ENCODE results near the gene MEF2C. TPM values are rescaled to one million over a fixed set of nuclear protein-coding genes. Genes with fewer than 3 reads are reported as not detected.

MEF2C gene
- total RNA-seq, 1 experiment from 2014 or later, result 1.7 TPM

- no peak for ATAC-seq
- Mint-ChIP-seq H3K4me1 (no peaks in the 10 kb centered on the region), H3K9me3 (0 out of 2 replicates have a peak, but pooled peaks cover 9% of the 10 kb centered on the region), H3K27me3 (ENCODE audit: low read depth) (no peaks in the 10 kb centered on the region), H3K36me3 (no peaks in the 10 kb centered on the region), H3K4me3 (no peak overlapping the region), H3K27ac (no peak overlapping the region)
- TF ChIP-seq, protein P1, sequence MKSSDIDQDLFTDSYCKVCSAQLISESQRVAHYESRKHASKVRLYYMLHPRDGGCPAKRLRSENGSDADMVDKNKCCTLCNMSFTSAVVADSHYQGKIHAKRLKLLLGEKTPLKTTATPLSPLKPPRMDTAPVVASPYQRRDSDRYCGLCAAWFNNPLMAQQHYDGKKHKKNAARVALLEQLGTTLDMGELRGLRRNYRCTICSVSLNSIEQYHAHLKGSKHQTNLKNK (CRISPR knock-in tag; IDR thresholded peaks at IDR 0.05), result no peak
- TF ChIP-seq GTF2I (CRISPR knock-in tag; conservative IDR thresholded peaks at IDR 0.05) (no peak), IRF2 (CRISPR knock-in tag; IDR thresholded peaks at IDR 0.05; ENCODE audit: borderline replicate concordance, low read depth) (no peak), JUN (CRISPR knock-in tag; IDR thresholded peaks at IDR 0.05) (no peak), CREM (CRISPR knock-in tag; IDR thresholded peaks at IDR 0.05) (no peak), PRRX2 (CRISPR knock-in tag; IDR thresholded peaks at IDR 0.05) (no peak), TCF7 (CRISPR knock-in tag; IDR thresholded peaks at IDR 0.05; ENCODE audit: low read depth) (no peak), SP1 (CRISPR knock-in tag; conservative IDR thresholded peaks at IDR 0.05) (no peak), ZNF317 (CRISPR knock-in tag; IDR thresholded peaks at IDR 0.05; ENCODE audit: borderline replicate concordance, low read depth) (no peak), ZNF121 (CRISPR knock-in tag; IDR thresholded peaks at IDR 0.05) (no peak), MLX (CRISPR knock-in tag; IDR thresholded peaks at IDR 0.05) (no peak), MYBL2 (CRISPR knock-in tag; IDR thresholded peaks at IDR 0.05) (no peak), USF2 (CRISPR knock-in tag; IDR thresholded peaks at IDR 0.05) (no peak), FOXK1 (CRISPR knock-in tag; IDR thresholded peaks at IDR 0.05) (no peak), KAT7 (CRISPR knock-in tag; IDR thresholded peaks at IDR 0.05; ENCODE audit: borderline replicate concordance) (no peak), ETV6 (CRISPR knock-in tag; IDR thresholded peaks at IDR 0.05) (no peak), NR3C1 (CRISPR knock-in tag; conservative IDR thresholded peaks at IDR 0.05; ENCODE audit: low read depth) (no peak), ZBTB43 (CRISPR knock-in tag; IDR thresholded peaks at IDR 0.05) (no peak)
- no peak for DNase-seq (ENCODE audit: low spot score)
- ChIA-PET POLR2A (no interaction called here), CTCF (interaction anchor here (0.7 to 1.1 kb wide), 4 partner anchors 36 to 1396 kb away, joined by 3 to 4 read pairs (median 4); no protein-coding TSS in a partner anchor)
Measured at GRCh38 chr5:88765171-88765570, 117.8 kb downstream of the MEF2C start.

- peaks cover 2% of the 10 kb centered on the region; the same call in 1 of the 2 replicates for H3K27me3 Mint-ChIP-seq (ENCODE audit: low read depth)
- ChIA-PET POLR2A (no interaction called here), CTCF (interaction anchor here (0.9 kb wide), 1 partner anchor 32 kb away, joined by 4 read pairs; no protein-coding TSS in a partner anchor)
- no peak overlapping the region for H3K4me3 Mint-ChIP-seq
- H3K4me1 Mint-ChIP-seq, result peaks cover 13% of the 10 kb centered on the region
- no peaks in the 10 kb centered on the region for H3K36me3 Mint-ChIP-seq
- 0 out of 2 replicates have a peak, but pooled peaks cover 6% of the 10 kb centered on the region for H3K9me3 Mint-ChIP-seq
- no peak for ATAC-seq
- no peak overlapping the region for H3K27ac Mint-ChIP-seq
- DNase-seq (ENCODE audit: low spot score), result no peak
- TF ChIP-seq, protein P2, sequence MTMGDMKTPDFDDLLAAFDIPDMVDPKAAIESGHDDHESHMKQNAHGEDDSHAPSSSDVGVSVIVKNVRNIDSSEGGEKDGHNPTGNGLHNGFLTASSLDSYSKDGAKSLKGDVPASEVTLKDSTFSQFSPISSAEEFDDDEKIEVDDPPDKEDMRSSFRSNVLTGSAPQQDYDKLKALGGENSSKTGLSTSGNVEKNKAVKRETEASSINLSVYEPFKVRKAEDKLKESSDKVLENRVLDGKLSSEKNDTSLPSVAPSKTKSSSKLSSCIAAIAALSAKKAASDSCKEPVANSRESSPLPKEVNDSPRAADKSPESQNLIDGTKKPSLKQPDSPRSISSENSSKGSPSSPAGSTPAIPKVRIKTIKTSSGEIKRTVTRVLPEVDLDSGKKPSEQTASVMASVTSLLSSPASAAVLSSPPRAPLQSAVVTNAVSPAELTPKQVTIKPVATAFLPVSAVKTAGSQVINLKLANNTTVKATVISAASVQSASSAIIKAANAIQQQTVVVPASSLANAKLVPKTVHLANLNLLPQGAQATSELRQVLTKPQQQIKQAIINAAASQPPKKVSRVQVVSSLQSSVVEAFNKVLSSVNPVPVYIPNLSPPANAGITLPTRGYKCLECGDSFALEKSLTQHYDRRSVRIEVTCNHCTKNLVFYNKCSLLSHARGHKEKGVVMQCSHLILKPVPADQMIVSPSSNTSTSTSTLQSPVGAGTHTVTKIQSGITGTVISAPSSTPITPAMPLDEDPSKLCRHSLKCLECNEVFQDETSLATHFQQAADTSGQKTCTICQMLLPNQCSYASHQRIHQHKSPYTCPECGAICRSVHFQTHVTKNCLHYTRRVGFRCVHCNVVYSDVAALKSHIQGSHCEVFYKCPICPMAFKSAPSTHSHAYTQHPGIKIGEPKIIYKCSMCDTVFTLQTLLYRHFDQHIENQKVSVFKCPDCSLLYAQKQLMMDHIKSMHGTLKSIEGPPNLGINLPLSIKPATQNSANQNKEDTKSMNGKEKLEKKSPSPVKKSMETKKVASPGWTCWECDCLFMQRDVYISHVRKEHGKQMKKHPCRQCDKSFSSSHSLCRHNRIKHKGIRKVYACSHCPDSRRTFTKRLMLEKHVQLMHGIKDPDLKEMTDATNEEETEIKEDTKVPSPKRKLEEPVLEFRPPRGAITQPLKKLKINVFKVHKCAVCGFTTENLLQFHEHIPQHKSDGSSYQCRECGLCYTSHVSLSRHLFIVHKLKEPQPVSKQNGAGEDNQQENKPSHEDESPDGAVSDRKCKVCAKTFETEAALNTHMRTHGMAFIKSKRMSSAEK (CRISPR knock-in tag; IDR thresholded peaks at IDR 0.05; ENCODE audit: borderline replicate concordance), result no peak
- TF ChIP-seq ETV6 (CRISPR knock-in tag; IDR thresholded peaks at IDR 0.05) (no peak), E2F4 (CRISPR knock-in tag; IDR thresholded peaks at IDR 0.05; ENCODE audit: borderline replicate concordance, low read depth) (no peak), ZNF423 (CRISPR knock-in tag; IDR thresholded peaks at IDR 0.05) (no peak), NFATC4 (CRISPR knock-in tag; IDR thresholded peaks at IDR 0.05) (no peak), HMGXB4 (CRISPR knock-in tag; IDR thresholded peaks at IDR 0.05) (no peak)
- TF ChIP-seq, protein P3, sequence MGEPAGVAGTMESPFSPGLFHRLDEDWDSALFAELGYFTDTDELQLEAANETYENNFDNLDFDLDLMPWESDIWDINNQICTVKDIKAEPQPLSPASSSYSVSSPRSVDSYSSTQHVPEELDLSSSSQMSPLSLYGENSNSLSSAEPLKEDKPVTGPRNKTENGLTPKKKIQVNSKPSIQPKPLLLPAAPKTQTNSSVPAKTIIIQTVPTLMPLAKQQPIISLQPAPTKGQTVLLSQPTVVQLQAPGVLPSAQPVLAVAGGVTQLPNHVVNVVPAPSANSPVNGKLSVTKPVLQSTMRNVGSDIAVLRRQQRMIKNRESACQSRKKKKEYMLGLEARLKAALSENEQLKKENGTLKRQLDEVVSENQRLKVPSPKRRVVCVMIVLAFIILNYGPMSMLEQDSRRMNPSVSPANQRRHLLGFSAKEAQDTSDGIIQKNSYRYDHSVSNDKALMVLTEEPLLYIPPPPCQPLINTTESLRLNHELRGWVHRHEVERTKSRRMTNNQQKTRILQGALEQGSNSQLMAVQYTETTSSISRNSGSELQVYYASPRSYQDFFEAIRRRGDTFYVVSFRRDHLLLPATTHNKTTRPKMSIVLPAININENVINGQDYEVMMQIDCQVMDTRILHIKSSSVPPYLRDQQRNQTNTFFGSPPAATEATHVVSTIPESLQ (CRISPR knock-in tag; IDR thresholded peaks at IDR 0.05), result no peak
Measured at GRCh38 chr5:88761939-88762338, 121.0 kb downstream of the MEF2C start.
